NT2/D1 (cell line): ENCODE measurements around the gene ESAM.

ENCODE experiments used
- SUZ12 ChIP-seq: IDR thresholded peaks from 2 replicates; pipeline ENCODE4 v1.6.1; 2011; ENCODE audit not compliant: insufficient read length, insufficient read depth; ENCODE audit errors: extremely low read depth
- YY1 ChIP-seq: IDR thresholded peaks from 2 replicates; pipeline ENCODE4 v1.6.1; 2011; ENCODE audit not compliant: insufficient read length, insufficient read depth

- TF ChIP-seq YY1 (no peak), SUZ12 (no peak)
Observed at GRCh38 chr11:124717786-124718651, 44.1 kb downstream of the ESAM start.
